DMS53 (cell line): ENCODE measurements around the gene SPG11.
"Not testable (repeated sequence)": the region's sequence is repeated elsewhere in the genome, so short reads cannot be mapped to it uniquely, and the experiment has no call there.

ENCODE experiments used
- DNase-seq: peaks from one replicate; lab custom pipeline; 2025; lab: John Stamatoyannopoulos, UW

The SPG11 gene

DNA sequence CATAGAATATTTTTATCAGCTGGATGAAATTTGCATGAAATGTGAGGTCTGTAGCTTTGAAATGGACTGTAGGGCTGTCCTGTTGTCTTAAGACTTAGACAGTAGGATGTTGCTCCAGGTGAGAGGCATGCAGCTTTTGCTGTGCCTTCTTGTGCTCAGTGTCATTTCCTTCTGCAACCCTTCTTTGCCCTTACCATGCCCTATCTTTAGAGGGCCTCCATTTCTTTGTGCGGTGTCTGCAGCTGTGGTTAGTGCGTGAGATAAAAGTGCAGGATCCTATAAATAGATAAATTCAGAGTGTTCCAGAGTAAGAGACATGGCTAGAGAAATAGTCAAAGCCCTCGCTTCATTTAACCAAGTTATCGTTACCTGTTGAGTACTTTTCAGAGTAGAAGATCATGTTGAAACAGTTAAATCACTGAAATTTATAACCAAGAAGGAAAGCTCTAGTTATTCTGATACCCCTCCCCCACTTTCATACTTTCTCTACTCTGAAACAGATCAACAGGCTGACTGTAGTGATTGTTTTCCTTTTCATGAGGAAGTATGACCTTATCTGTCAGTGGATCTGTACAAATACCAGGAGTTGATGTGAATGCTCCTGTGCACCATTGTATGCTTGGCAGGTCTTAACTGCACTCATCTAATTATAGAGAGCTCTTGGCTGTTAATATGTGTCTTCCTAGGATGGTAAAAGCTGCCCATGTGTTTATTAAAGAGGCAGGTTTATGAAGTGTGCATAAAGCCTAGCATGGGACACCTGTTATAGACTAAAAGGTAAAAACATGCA, 108.3 kb downstream of the SPG11 start:
- no peak for DNase-seq

DNA sequence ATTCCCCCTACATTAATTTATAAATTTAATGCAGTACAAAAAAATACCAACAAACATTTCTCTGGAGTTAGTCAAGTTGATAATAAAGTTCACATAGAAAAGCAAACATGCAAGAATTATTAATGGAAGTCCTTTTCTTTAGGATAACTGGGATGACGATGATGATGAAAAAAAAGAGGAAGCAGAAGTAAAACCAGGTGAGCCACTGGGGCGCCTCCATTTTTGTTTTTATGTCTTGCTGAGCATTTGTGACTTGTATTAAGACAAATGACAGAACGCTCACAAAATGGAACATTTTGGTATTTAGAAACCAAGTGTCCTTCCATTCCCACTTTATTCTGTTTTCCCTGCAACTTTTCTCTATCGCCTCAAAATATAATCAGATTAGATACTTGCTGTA, 112.7 kb downstream of the SPG11 start:
- DNase-seq = no peak

- DNase-seq = peak; percentile 49
These were observed 113.2 kb downstream of the SPG11 start for GRCh38 chr15:44550256-44550655.

GRCh38 chr15:44549152-44549551, 114.3 kb downstream of the SPG11 start:
- DNase-seq = not testable (repeated sequence)

- DNase-seq = no peak
These were observed 117.3 kb downstream of the SPG11 start for GRCh38 chr15:44545913-44546802.

GRCh38 chr15:44544745-44545144, 118.7 kb downstream of the SPG11 start:
- DNase-seq = not testable (repeated sequence)

DNA sequence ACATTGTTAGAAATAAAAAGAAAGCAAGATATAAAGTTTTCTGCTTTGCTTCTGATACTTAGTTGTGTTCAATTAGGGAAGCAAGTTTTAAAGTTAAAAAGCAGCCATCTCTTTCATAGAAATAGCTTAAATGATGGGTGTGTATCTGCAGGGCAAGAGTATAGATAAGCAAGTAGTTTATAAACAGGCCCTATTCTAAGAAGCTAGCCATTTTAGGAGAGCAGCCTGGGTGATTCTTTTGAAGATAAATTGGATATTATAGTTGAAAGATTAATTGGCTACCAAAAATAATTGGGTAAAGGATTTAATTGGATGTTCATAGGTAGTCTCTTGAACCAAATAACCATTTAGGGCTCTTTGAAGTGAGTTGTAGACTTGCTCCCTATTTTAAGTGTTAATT, 120.9 kb downstream of the SPG11 start:
- DNase-seq = no peak

DNA sequence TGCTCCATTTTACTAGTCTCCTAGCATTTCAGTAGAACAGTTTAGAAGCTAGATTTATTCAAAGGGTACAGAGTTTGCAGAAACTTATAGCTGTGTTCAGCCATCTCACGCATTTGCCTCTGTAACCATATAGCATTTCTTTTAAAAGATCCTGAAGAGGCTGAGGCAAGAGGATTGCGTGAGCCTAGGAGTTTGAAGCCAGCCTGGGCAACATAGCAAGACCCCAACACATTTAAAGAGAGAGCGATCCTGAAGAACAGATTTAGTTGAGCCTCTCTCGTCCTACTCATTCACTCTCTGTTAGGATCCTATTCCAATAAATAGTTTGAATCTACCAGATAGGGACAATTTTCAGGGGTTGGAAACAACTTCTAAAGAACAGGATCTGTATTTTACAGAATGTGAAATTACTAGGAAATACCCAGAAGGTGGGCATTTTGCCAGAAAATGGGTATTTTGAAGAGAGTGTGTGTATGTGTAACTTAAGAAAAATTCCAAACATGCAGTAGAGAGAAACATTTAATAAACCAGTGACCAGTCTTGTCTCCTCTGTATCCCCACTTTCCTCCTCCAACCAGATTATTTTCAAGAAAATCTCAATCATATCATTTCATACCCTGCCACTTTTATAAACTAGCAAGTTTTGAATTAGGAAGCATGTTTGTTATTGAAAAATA, 122.0 kb downstream of the SPG11 start:
- no peak for DNase-seq

- DNase-seq = peak; percentile 54
These were observed 125.7 kb downstream of the SPG11 start for GRCh38 chr15:44537735-44538240.

DNA sequence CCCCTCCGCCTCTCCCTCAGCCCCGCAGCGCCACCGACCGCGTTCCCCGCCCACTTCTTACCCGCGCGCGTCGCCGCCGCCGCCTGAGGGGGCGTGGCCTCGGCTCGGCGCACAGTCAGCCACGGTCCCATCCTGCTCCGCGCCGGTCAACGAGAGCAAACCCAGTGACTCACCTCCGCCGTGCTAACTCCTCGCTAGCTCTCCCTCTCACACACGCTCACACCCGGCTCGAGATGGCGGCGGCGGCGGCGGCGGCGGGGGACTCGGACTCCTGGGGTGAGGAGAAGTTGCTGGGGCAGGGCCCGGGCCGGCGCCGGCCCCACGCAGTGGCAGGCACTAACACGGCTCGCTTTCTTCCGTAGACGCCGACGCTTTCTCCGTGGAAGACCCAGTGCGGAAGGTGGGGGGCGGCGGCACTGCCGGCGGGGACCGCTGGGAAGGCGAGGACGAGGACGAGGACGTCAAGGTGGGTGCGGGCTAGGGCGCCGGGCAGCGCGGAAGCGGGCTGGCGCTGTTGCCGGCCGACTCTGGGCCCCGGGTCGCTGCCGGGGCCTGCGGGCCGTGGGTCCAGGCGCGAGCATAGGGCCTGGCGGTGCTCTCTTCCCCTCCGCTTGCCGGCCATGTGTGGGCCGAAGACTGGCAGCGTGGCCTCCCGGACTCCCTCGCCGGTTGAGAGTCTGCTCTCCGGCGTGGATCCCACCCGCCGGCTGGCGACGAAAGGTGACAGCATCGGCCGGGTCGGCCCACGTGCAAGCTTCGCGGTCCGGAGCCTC, 126.3 kb downstream of the SPG11 start, which contains the start of gene EIF3J:
EIF3J (plus strand) TSS at position 186 of the 773 bp plus-strand sequence; CDS start at position 234, 48 bp downstream.
- peak; percentile 96 for DNase-seq

- DNase-seq = peak; percentile 95
These were observed 127.0 kb downstream of the SPG11 start for GRCh38 chr15:44536302-44536961.

DNA sequence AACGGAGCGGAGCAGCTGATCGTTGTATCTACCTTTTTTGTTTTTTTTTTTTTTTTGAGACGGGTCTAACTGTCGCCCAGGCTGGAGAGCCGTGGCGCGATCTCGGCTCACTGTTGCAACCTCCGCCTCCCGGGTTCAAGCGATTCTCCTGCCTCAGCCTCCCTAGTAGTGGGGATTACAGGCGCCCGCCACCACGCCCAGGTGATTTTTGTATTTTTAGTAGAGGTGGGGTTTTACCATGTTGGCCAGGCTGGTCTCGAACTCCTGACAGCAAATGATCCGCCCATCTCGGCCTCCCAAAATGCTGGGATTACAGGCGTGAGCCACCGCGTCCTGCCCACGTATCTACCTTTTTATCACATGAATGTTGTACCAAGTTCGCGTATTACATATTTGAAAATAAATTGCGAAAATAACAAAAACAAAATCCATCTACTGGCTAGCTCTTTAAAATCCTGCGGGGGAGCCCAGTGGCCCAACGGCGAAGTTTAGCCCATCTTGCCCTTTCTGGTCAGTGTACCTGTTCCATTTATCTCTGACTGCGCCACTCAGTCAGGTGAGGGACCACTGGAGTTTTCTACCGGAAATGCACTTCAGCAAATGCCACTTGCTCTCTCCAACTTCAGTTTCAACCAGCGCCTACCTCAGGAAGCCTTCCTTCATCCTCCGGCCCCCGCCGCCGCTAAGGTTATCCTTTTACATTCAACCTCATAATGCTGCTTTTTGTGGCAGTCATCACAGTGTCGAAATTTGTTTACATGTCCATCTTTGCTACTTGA, 127.8 kb downstream of the SPG11 start:
- peak; percentile 64 for DNase-seq

GRCh38 chr15:44535092-44535491, 128.4 kb downstream of the SPG11 start:
- DNase-seq = no peak

DNA sequence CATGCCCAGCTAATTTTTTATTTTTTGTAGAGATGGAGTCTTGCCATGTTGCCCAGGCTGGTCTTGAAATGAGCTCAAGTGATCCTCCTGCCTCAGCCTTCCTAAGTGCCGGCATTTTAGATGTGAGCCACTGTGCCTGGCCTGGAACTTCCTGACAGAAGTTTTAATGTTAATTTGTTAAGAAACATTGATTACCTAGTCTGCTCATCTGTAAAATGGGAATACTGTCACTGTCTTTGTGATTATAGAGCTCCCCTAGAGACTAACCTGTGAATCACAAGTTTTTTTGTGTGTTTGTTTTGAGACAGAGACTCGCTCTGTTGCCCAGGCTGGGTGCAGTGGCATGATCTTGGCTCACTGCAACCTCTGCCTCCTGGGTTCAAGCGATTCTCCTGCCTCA, 130.8 kb downstream of the SPG11 start:
- peak; percentile 18 for DNase-seq

DNA sequence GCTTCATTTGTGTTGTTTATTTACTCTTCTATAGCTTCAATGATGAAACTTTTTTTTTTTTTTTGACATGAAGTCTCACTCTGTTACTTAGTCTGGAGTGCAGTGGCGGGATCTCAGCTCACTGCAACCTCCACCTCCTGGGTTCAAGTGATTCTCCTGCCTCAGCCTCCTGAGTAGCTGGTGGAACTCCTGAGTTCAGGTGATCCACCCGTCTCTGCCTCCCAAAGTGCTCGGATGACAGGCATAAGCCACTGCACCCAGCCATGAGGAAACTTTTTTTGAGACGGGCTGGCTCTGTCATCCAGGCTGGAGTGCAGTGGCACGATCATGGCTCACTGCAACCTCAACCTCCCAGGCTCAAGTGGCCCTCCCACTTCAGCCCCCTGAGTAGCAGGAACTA, 131.2 kb downstream of the SPG11 start:
- DNase-seq = not testable (repeated sequence)

DNA sequence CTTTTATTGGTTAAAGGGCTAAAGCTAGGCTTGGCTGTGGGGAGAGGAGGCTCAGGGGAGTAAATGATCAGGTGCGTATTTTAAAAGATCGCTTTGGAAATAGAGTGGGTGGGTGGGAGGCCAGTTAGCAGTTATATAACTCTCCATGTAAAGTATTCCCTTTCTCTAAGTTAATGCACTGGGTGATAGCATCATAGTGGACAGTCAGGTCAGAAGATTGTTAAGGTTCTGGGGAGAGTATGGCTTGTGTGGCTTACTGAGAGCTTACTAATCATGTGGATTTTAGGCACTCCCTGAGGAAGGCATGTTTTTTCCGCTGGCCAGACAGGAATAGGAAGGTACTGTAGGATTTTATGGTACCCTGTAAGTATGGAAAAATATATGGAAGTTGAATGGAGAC, 132.8 kb downstream of the SPG11 start:
- DNase-seq = no peak

DNA sequence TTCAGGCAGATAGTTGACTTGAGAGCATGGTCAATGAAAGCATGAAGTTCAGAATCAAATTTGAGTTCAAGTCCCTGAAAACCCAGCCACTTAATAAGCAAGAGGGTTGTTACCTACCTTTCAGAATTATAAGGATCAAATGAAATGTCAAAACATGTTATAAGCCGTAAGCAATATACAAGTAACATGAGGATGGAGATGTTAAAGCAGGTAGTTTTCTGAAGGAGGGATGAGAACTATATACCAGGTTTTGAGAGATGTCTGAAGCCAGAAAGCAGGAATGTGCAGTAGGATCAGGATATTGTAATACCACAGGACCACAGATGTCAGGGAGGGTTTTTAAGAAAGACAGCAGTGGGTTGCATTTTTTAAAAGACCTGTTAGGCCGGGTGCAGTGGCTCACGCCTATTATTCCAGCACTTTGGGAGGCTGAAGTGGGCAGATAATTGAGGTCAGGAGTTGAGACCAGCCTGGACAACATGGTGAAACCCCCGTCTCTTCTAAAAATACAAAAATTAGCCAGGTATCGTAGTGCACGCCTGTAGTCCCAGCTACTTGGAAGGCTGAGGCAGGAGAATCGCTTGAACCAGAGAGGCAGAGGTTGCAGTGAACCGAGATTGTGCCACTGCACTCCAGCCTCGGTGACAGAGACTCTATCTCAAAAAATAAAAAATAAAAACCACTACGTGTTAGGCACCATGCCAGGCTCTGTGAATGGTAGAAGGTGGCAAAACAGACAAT, 133.4 kb downstream of the SPG11 start:
- DNase-seq = no peak

- DNase-seq = no peak
These were observed 136.2 kb downstream of the SPG11 start for GRCh38 chr15:44527241-44527640.

GRCh38 chr15:44525018-44525417, 138.4 kb downstream of the SPG11 start:
- DNase-seq = no peak
